GM12891 (cell line): ENCODE data around the gene SLC16A3.

Source experiments
- DNase-seq: peaks from one replicate; pipeline ENCODE4 v3.0.0; 2011; ENCODE audit warnings: low spot score; ENCODE audit not compliant: insufficient read length
- FAIRE-seq: peaks from 2 replicates; lab custom pipeline; 2011; peaks lifted over from hg19 to GRCh38; lab: Jason Lieb, UNC
- PAX5 ChIP-seq: IDR thresholded peaks from 2 replicates; pipeline ENCODE4 v1.6.1; 2011; ENCODE audit warnings: low read length, moderate library complexity, mild to moderate bottlenecking; ENCODE audit not compliant: insufficient read depth, severe bottlenecking
- POLR2A ChIP-seq: IDR thresholded peaks from 2 replicates; pipeline ENCODE4 v1.6.1; 2011; ENCODE audit warnings: low read depth, low read length, control low read depth
- POLR2AphosphoS5 ChIP-seq: IDR thresholded peaks from 2 replicates; pipeline ENCODE4 v1.6.1; 2011; ENCODE audit warnings: low read depth, low read length, control low read depth
- POU2F2 ChIP-seq: IDR thresholded peaks from 2 replicates; pipeline ENCODE4 v1.6.1; 2011; ENCODE audit warnings: low read depth, mild to moderate bottlenecking, control low read depth, low read length, moderate library complexity
- SPI1 ChIP-seq: IDR thresholded peaks from 2 replicates; pipeline ENCODE4 v1.6.1; 2011; ENCODE audit warnings: low read depth, low read length, control low read depth
- TAF1 ChIP-seq: IDR thresholded peaks from 2 replicates; pipeline ENCODE4 v1.6.1; 2011; ENCODE audit warnings: low read depth, low read length, control low read depth

Gene SLC16A3

GRCh38 chr17:82235775-82236141, 6.9 kb downstream of the SLC16A3 start:
- FAIRE-seq, result no peak
- no peak for DNase-seq

DNA sequence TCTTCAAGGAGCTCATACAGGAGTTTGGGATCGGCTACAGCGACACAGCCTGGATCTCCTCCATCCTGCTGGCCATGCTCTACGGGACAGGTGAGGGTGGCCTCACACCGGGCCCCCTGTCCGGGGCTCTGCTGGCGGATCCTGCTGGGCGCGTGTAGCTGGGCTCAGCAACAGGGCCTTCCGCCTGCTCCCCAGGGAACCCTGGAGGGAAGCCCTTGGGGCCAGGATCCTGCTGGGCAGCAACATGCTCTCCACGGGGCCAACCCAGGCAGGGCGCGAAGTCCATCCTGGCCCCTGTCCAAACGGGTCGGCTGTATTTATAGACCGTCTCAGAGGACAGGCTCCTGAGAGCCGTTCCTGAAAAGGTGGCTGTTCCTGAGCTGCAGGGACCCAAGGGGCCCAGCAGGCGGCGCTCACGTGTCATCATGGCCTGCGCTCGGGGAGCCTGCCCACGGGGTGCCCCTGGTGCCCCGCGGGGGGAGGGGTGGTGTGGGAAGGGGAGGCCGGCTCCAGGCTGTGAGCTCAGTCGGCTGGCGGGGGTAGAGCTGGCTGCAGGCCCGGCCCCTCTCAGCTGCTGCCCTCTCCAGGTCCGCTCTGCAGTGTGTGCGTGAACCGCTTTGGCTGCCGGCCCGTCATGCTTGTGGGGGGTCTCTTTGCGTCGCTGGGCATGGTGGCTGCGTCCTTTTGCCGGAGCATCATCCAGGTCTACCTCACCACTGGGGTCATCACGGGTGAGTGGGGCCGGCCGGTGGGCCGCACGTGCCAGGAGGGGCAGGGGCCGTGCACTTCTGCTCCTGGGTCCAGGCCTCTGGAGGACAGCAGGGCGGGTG, 7.5 kb downstream of the SLC16A3 start:
- TF ChIP-seq POU2F2 (peak; percentile 21; the same call in 1 of the 2 replicates), POLR2AphosphoS5 (no peak)
- no peak for FAIRE-seq
- DNase-seq, result no peak

More at GRCh38 chr17:82235775-82236141, 6.9 kb downstream of the SLC16A3 start:
- TF ChIP-seq SPI1 (no peak), POU2F2 (no peak), POLR2A (no peak), TAF1 (no peak), PAX5 (no peak), POLR2AphosphoS5 (no peak)

DNA sequence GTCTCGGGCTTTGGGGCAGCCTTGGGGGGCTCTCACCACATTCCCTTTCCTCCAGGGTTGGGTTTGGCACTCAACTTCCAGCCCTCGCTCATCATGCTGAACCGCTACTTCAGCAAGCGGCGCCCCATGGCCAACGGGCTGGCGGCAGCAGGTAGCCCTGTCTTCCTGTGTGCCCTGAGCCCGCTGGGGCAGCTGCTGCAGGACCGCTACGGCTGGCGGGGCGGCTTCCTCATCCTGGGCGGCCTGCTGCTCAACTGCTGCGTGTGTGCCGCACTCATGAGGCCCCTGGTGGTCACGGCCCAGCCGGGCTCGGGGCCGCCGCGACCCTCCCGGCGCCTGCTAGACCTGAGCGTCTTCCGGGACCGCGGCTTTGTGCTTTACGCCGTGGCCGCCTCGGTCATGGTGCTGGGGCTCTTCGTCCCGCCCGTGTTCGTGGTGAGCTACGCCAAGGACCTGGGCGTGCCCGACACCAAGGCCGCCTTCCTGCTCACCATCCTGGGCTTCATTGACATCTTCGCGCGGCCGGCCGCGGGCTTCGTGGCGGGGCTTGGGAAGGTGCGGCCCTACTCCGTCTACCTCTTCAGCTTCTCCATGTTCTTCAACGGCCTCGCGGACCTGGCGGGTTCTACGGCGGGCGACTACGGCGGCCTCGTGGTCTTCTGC, 8.4 kb downstream of the SLC16A3 start:
- no peak for TF ChIP-seq POU2F2
- TF ChIP-seq POLR2AphosphoS5, result no peak
- TF ChIP-seq TAF1, result no peak
- no peak for TF ChIP-seq POLR2A
- no peak for TF ChIP-seq PAX5
- TF ChIP-seq SPI1, result no peak
- DNase-seq (no peak), FAIRE-seq (no peak)

DNA sequence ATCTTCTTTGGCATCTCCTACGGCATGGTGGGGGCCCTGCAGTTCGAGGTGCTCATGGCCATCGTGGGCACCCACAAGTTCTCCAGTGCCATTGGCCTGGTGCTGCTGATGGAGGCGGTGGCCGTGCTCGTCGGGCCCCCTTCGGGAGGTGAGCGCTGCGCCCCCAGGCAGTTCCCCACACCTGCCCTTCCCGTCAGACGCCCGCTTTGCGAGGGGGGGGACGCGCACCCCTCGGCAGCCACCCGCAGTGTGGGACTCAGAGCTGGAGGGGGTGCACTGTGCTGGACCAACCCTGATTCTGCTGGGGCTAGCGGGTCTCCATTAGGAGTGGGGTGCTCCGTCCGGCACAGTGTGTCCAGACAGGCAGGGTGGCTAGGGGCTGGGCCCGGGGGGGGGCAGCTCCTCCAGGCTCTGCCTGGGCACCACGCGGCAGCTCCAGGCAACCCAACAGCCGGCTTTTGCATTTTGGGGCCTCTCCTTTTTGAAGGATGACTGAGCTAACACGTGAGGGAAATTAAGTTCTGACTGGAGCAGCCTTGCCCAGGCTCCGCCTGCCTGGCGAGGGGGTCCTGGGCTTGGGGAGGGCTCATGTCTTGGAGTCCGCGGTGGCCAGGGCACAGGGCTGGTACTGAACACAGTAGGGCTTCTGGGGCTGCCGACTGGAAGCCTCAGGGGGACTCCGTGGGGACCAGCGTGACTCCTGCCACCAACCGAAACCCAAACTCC, 9.1 kb downstream of the SLC16A3 start:
- DNase-seq (no peak), FAIRE-seq (no peak)
- TF ChIP-seq SPI1 (no peak), TAF1 (no peak), POU2F2 (no peak), POLR2AphosphoS5 (no peak), PAX5 (no peak), POLR2A (no peak)

GRCh38 chr17:82238472-82239201, 9.8 kb downstream of the SLC16A3 start:
- FAIRE-seq (peak; percentile 84), DNase-seq (no peak)
- TF ChIP-seq POLR2AphosphoS5 (no peak), POLR2A (no peak), PAX5 (no peak), TAF1 (no peak), POU2F2 (no peak), SPI1 (no peak)

DNA sequence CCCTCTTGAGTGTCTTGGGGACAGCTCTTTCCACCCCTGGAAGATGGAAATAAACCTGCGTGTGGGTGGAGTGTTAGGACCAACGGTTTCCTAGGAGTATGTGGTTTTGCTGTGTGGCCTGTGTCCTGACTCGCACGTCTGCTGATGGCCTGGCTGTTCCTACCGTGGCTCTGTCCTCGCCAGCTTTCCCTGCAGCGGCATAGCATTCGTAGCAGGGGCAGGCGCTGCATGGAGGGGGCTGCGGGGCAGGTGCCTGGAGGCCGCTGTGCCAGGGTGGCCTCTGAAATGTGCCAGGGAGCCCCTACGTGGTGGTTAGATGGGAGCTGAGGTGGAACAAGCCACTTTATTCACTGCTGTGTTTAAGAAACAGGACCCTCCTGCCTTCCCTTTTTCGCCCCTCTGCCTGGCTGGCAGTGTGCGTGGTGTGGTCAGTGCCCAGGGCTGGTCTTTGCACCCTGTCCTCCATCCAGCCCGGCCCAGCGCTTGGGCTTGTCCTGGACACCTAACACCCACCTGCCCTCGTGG, 10.6 kb downstream of the SLC16A3 start:
- no peak for DNase-seq
- FAIRE-seq, result peak; percentile 69
- TF ChIP-seq PAX5, result no peak
- no peak for TF ChIP-seq POU2F2

DNA sequence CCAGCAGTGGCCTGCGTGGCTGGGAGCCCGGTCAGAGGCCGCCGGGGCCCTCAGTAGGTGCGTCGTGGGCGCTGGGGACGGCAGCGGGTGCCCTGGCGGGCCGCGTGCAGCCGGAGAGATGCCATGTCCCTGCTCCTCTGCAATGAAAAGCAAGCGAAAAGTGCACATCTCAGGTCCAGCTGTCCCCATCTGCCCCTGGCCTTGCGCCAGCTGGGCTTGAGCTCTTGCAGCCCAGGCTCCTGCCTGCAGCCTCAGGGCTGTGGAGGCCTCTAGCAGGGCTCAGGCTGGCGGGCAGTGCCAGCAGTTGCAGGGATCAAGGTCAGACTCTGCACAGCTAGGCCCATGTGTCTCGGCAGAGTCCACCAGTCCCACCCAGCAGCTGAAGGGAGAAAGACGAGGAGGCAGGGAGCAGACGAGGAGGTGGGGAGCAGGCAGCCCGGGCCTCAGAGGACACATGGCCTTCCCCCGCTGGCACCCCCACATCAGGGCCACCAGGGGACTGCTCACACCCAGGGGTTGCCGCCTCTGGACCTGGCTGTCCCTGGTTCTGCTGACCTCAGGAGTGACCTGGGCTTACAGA, 11.2 kb downstream of the SLC16A3 start:
- no peak for FAIRE-seq
- TF ChIP-seq POU2F2 (no peak), POLR2A (no peak), POLR2AphosphoS5 (no peak), TAF1 (no peak), SPI1 (no peak), PAX5 (no peak)
- no peak for DNase-seq

GRCh38 chr17:82240506-82241182, 11.8 kb downstream of the SLC16A3 start:
- FAIRE-seq (no peak), DNase-seq (no peak)
- TF ChIP-seq PAX5, result no peak
- peak; percentile 32; the same call in 1 of the 2 replicates for TF ChIP-seq POLR2AphosphoS5
- TF ChIP-seq POU2F2, result no peak
- no peak for TF ChIP-seq SPI1
- peak; percentile 44; the same call in 1 of the 2 replicates for TF ChIP-seq POLR2A
